Measurements from ENCODE around the gene MYO1D.

Gene MYO1D

GRCh38 chr17:32627239-32627996, 249.5 kb downstream of the MYO1D start:
- DNase-seq (ENCODE audit: low read depth, low spot score) = no peak

GRCh38 chr17:32626379-32626791, 250.5 kb downstream of the MYO1D start:
- DNase-seq (ENCODE audit: low read depth, low spot score) = no peak

GRCh38 chr17:32625971-32626370, 251.0 kb downstream of the MYO1D start:
- no peak for DNase-seq (ENCODE audit: low read depth, low spot score)

GRCh38 chr17:32623196-32623595, 253.7 kb downstream of the MYO1D start:
- DNase-seq (ENCODE audit: low read depth, low spot score) = peak; percentile 1

GRCh38 chr17:32622540-32622939, 254.4 kb downstream of the MYO1D start:
- DNase-seq (ENCODE audit: low read depth, low spot score) = no peak

- peak; percentile 15 for DNase-seq (ENCODE audit: low read depth, low spot score)
These were observed 255.2 kb downstream of the MYO1D start for GRCh38 chr17:32621612-32622312.

- no peak for DNase-seq (ENCODE audit: low read depth, low spot score)
These were observed 261.6 kb downstream of the MYO1D start for GRCh38 chr17:32615326-32615725.

GRCh38 chr17:32610943-32611342, 266.0 kb downstream of the MYO1D start:
- no peak for DNase-seq (ENCODE audit: low read depth, low spot score)

- no peak for DNase-seq (ENCODE audit: low read depth, low spot score)
These were observed 266.9 kb downstream of the MYO1D start for GRCh38 chr17:32609884-32610650.

- no peak for DNase-seq (ENCODE audit: low read depth, low spot score)
These were observed 267.8 kb downstream of the MYO1D start for GRCh38 chr17:32609085-32609484.

- DNase-seq (ENCODE audit: low read depth, low spot score) = no peak
These were observed 268.7 kb downstream of the MYO1D start for GRCh38 chr17:32608267-32608666.

- DNase-seq (ENCODE audit: low read depth, low spot score) = no peak
These were observed 272.0 kb downstream of the MYO1D start for GRCh38 chr17:32604966-32605365.

GRCh38 chr17:32602396-32602795, 274.5 kb downstream of the MYO1D start:
- no peak for DNase-seq (ENCODE audit: low read depth, low spot score)

- DNase-seq (ENCODE audit: low read depth, low spot score) = no peak
These were observed 275.1 kb downstream of the MYO1D start for GRCh38 chr17:32601866-32602265.

- no peak for DNase-seq (ENCODE audit: low read depth, low spot score)
These were observed 280.3 kb downstream of the MYO1D start for GRCh38 chr17:32596628-32597027.

- no peak for DNase-seq (ENCODE audit: low read depth, low spot score)
These were observed 280.7 kb downstream of the MYO1D start for GRCh38 chr17:32596206-32596605.

GRCh38 chr17:32593003-32593402, 283.9 kb downstream of the MYO1D start:
- no peak for DNase-seq (ENCODE audit: low read depth, low spot score)

- no peak for DNase-seq (ENCODE audit: low read depth, low spot score)
These were observed 285.5 kb downstream of the MYO1D start for GRCh38 chr17:32591405-32591804.

GRCh38 chr17:32590974-32591373, 285.9 kb downstream of the MYO1D start:
- no peak for DNase-seq (ENCODE audit: low read depth, low spot score)

GRCh38 chr17:32588982-32589381, 287.9 kb downstream of the MYO1D start:
- DNase-seq (ENCODE audit: low read depth, low spot score) = no peak

GRCh38 chr17:32588135-32588534, 288.8 kb downstream of the MYO1D start:
- no peak for DNase-seq (ENCODE audit: low read depth, low spot score)

GRCh38 chr17:32586666-32587065, 290.3 kb downstream of the MYO1D start:
- peak; percentile 3 for DNase-seq (ENCODE audit: low read depth, low spot score)
